Measurements from ENCODE around the gene MDP1. TPM values are rescaled to one million over a fixed set of nuclear protein-coding genes. Genes with fewer than 3 reads are reported as not detected.
A peak's percentile ranks its signal among the peaks of the same experiment; 100 is the strongest.

The MDP1 gene
- total and polyA plus RNA-seq, 2 of the 8 experiments (the other 6 are each of a cell fraction or from before 2014, with no cell fraction given): 17.7 to 32.2 TPM

GRCh38 chr14:24232121-24232644 lies 16.3 kb upstream of the MDP1 start, which contains the start of gene NEDD8 (continued):
- TF ChIP-seq ATF3 (IDR thresholded peaks at IDR 0.05; ENCODE audit: insufficient read depth, low read depth, low read length) (no peak), BRCA1 (IDR thresholded peaks at IDR 0.05; ENCODE audit: low read depth, low read length) (no peak), JUND (IDR thresholded peaks at IDR 0.05; ENCODE audit: low read length) (no peak), TAF1 (IDR thresholded peaks at IDR 0.05; ENCODE audit: low read depth, low read length) (peak; percentile 56), CEBPB (IDR thresholded peaks at IDR 0.05; ENCODE audit: low read depth, low read length) (no peak), SIRT6 (IDR thresholded peaks at IDR 0.05; ENCODE audit: low read length) (no peak), KDM5A (IDR thresholded peaks at IDR 0.05; ENCODE audit: low read length) (no peak; the same call in 1 of the 2 replicates), SP1 (IDR thresholded peaks at IDR 0.05; ENCODE audit: low read depth, low read length) (no peak), YY1 (IDR thresholded peaks at IDR 0.05; ENCODE audit: low read depth, low read length) (no peak), POLR2AphosphoS5 (IDR thresholded peaks at IDR 0.05; ENCODE audit: low read depth, low read length) (peak; percentile 49), CREB1 (IDR thresholded peaks at IDR 0.05) (peak; percentile 63; the same call in 1 of the 2 replicates), SAP30 (IDR thresholded peaks at IDR 0.05; ENCODE audit: insufficient read depth, insufficient replicate concordance, low read length) (peak; percentile 43)

Measured in H1 (cell line).